ENCODE measurements around the gene MCTS1.
A peak's percentile ranks its signal among the peaks of the same experiment; 100 is the strongest.
"Not testable (repeated sequence)": the region's sequence is repeated elsewhere in the genome, so short reads cannot be mapped to it uniquely, and the experiment has no call there.

MCTS1 gene

DNA sequence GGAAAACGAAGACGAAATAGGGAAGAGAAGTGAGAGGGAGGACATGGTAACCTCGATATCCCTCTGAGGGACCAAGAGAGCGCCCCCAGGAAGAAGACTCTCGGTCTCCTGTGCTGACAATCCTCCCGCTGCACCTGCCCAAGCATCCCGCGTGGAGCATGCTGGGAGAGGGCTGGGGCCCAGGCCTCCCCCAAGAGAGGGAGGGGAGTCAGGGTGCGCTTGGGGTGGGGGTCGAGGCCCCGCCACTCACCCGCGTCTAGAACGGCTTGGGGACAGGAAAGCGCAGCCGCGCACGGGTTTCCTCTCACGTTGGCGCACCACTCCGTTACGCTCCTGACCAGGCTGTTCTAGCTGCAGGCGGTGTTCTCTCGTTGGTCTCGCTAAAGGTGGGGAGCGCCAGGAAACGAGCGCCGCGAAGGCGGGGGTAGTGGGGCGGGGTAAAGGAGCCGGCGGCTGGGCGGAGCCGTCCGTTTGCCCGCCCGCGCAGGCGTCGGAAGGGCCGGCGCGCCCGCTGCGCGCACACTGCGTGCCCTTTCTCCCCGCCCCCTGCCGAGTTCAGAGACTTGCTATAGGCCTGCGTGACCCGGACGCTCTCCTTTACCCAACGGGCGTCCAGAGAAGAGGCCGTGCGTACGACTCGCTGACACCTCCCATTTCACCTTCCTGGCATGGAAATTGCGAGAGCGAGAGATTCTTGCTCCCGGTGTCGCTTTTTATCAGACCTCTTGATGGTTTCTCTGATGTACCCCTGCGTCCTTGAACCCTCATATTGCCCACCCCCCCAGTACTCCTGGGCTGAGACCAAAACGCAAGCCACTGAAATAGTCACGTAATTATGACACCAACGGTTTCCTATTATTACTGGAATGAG, 26.0 kb downstream of the MCTS1 start, which contains the start of gene C1GALT1C1:
C1GALT1C1 (minus strand) TSS at position 388 of the 871 bp plus-strand sequence. CDS start 2,888 bp downstream, outside the sequence.
- peak; percentile 90 for DNase-seq

GRCh38 chrX:120638619-120639018, 34.7 kb downstream of the MCTS1 start:
- no peak for DNase-seq

DNA sequence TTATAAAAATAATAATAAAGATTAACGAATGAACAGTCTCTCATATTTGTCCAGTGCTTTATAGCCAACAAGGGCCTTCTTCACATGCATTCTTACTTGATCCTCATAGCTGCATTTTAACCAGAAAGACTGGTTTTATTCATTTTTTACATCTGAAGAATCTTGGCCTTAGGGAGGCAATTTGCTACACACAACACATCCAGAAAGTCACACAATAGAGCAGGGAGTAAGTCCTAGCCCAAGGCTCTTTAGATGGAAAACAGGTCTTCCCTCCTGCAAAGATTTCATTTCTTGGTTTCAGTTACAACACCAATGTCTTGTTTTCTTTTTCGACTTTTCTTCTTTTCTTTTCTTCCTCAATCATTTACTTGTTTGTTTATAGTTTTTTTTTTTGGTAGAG, 39.0 kb downstream of the MCTS1 start:
- DNase-seq: no peak

DNA sequence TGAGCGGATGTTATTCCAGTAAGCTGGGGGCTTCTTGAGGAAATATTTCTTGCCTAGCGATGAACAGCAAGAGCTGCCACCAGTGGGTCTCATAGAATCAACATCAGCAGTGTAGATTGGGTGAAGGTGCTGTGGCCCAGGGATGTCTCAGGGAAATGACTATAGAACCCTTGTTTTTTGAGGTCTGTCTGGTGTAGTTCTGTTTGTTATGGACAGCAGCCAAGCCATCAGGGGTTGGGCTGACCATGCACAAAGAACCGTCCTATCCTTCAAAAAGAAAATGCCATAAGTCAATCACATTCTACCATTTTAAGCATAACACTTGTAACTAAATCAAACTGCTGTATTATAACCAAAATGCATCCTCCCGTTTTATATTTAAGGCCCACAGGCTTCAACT, 43.2 kb downstream of the MCTS1 start:
- DNase-seq: no peak

- DNase-seq: not testable (repeated sequence)
Measured at GRCh38 chrX:120652256-120652655, 48.4 kb downstream of the MCTS1 start.

- no peak for DNase-seq
Measured at GRCh38 chrX:120653000-120653399, 49.1 kb downstream of the MCTS1 start.

DNA sequence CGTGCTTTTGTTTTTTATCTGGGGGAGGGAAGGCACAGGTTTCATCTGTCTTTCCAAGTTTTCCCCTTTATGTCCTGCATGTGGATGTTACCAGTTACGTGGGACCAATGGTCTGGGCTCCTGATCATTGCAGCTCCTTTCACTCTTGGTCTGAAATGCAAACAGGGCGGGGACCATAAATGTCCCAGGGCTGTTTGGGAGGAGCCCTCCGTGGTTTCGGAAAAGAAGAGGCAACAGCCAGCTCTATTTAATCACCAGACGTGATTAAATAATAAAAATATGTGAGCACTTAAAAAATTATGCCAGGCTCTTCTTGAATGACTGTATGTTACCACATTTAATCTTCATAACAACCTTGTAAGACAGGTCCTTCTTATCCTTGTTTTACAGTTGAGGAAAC, 56.7 kb downstream of the MCTS1 start:
- DNase-seq: no peak

Measured in activated T-cell treated with anti-CD3 and anti-CD28 coated beads, Interleukin-2, amount 50 U/mL, for 1 hour (primary cell).